ENCODE measurements around the gene DAZAP2.
A peak's percentile ranks its signal among the peaks of the same experiment; 100 is the strongest.

- TF ChIP-seq CTCF (IDR thresholded peaks at IDR 0.05; ENCODE audit: low read depth, low read length, missing input control) (peak; percentile 46), TAF1 (conservative IDR thresholded peaks at IDR 0.05) (no peak), MAX (IDR thresholded peaks at IDR 0.05) (no peak), REST (IDR thresholded peaks at IDR 0.05) (no peak), RXRA (IDR thresholded peaks at IDR 0.05) (no peak), RAD21 (IDR thresholded peaks at IDR 0.05) (peak; percentile 70 to 79), HNF4G (IDR thresholded peaks at IDR 0.05) (no peak), FOXA1 (IDR thresholded peaks at IDR 0.05) (no peak), GABPA (IDR thresholded peaks at IDR 0.05 in 1 of 2, conservative IDR thresholded peaks at IDR 0.05 in 1 of 2) (no peak), ATF3 (IDR thresholded peaks at IDR 0.05) (no peak), SP1 (IDR thresholded peaks at IDR 0.05) (no peak)
Observed at GRCh38 chr12:51269174-51270066, 30.8 kb downstream of the DAZAP2 start.
